ENCODE data around the gene ZNF839. TPM values are rescaled to one million over a fixed set of nuclear protein-coding genes. Genes with fewer than 3 reads are reported as not detected.
A peak's percentile ranks its signal among the peaks of the same experiment; 100 is the strongest.

Gene ZNF839
- total and polyA plus RNA-seq, 8 donors = 5.9 to 24.9 (median 7.4) TPM

- Histone ChIP-seq H3K4me3 (no peak overlapping the region), H3K27ac (no peak overlapping the region), H3K27me3 (no peaks in the 10 kb centered on the region), H3K36me3 (peaks cover 0 to 46% (median 11%) of the 10 kb centered on the region in 3 donors), H3K9me3 (no peaks in the 10 kb centered on the region), H3K4me1 (no peaks in the 10 kb centered on the region)
- TF ChIP-seq CTCF (IDR thresholded peaks at IDR 0.05) = no peak
- no peak for FAIRE-seq
- WGBS, 2 donors = 93 to 94% methylated on average over 4 of the region's 4 CpGs
- no peak for DNase-seq
- no peak for ATAC-seq
- intact Hi-C loops (cut with DNase I) = no loop called here
Observed at GRCh38 chr14:102352213-102352612, 32.7 kb downstream of the ZNF839 start.

- Histone ChIP-seq H3K27me3 (no peaks in the 10 kb centered on the region), H3K36me3 (peaks cover 0 to 47% (median 17%) of the 10 kb centered on the region in 3 donors), H3K9me3 (no peaks in the 10 kb centered on the region), H3K4me1 (no peaks in the 10 kb centered on the region), H3K4me3 (no peak overlapping the region), H3K27ac (no peak overlapping the region)
- WGBS, 2 donors = 49 to 51% methylated on average over 8 of the region's 8 CpGs
- ATAC-seq (peak; percentile 85 to 98 (median 94)), DNase-seq (peak in 4 of 6 donors; percentile 49 to 60 (median 56)), FAIRE-seq (no peak)
- intact Hi-C loops (cut with DNase I) = no loop called here
- TF ChIP-seq CTCF (IDR thresholded peaks at IDR 0.05) = no peak
Observed at GRCh38 chr14:102353126-102353619, 33.6 kb downstream of the ZNF839 start.

- Histone ChIP-seq H3K27me3 (no peaks in the 10 kb centered on the region), H3K4me1 (no peaks in the 10 kb centered on the region), H3K36me3 (peaks cover 0 to 40% (median 15%) of the 10 kb centered on the region in 3 donors), H3K27ac (no peak overlapping the region), H3K9me3 (no peaks in the 10 kb centered on the region), H3K4me3 (no peak overlapping the region)
- WGBS, 2 donors = 90 to 91% methylated on average over 3 of the region's 3 CpGs
- intact Hi-C loops (cut with DNase I) = no loop called here
- no peak for FAIRE-seq
- no peak for DNase-seq
- no peak for TF ChIP-seq CTCF (IDR thresholded peaks at IDR 0.05)
- no peak for ATAC-seq
Observed at GRCh38 chr14:102356280-102356679, 36.7 kb downstream of the ZNF839 start.

- FAIRE-seq = no peak
- Histone ChIP-seq H3K4me1 (peaks cover 5 to 16% (median 7%) of the 10 kb centered on the region in 3 donors), H3K27me3 (no peaks in the 10 kb centered on the region), H3K27ac (no peak overlapping the region), H3K36me3 (peaks cover 0 to 32% (median 15%) of the 10 kb centered on the region in 3 donors), H3K9me3 (no peaks in the 10 kb centered on the region), H3K4me3 (no peak overlapping the region)
- no peak for TF ChIP-seq CTCF (IDR thresholded peaks at IDR 0.05)
- 89 to 91% methylated on average over 2 of the region's 2 CpGs for WGBS, 2 donors
- intact Hi-C loops (cut with DNase I) = no loop called here
- ATAC-seq = no peak
- no peak for DNase-seq
Observed at GRCh38 chr14:102359341-102359740, 39.8 kb downstream of the ZNF839 start.

GRCh38 chr14:102360388-102360787, 40.8 kb downstream of the ZNF839 start:
- TF ChIP-seq CTCF (IDR thresholded peaks at IDR 0.05) = no peak
- Histone ChIP-seq H3K4me1 (peaks cover 5 to 18% (median 7%) of the 10 kb centered on the region in 3 donors), H3K36me3 (peaks cover 0 to 21% (median 15%) of the 10 kb centered on the region in 3 donors), H3K27me3 (no peaks in the 10 kb centered on the region), H3K4me3 (no peak overlapping the region), H3K27ac (no peak overlapping the region), H3K9me3 (no peaks in the 10 kb centered on the region)
- 94 to 99% methylated on average over 3 of the region's 3 CpGs for WGBS, 2 donors
- DNase-seq (no peak), ATAC-seq (no peak), FAIRE-seq (no peak)
- intact Hi-C loops (cut with DNase I) = no loop called here

All from pancreas (tissue), 10 donors.